Effector CD8-positive, alpha-beta T cell (primary cell): ENCODE measurements around the gene NDUFAF8.

Experiments
- DNase-seq: peaks from one replicate; lab custom pipeline; 2025; lab: John Stamatoyannopoulos, UW

Gene NDUFAF8

DNA sequence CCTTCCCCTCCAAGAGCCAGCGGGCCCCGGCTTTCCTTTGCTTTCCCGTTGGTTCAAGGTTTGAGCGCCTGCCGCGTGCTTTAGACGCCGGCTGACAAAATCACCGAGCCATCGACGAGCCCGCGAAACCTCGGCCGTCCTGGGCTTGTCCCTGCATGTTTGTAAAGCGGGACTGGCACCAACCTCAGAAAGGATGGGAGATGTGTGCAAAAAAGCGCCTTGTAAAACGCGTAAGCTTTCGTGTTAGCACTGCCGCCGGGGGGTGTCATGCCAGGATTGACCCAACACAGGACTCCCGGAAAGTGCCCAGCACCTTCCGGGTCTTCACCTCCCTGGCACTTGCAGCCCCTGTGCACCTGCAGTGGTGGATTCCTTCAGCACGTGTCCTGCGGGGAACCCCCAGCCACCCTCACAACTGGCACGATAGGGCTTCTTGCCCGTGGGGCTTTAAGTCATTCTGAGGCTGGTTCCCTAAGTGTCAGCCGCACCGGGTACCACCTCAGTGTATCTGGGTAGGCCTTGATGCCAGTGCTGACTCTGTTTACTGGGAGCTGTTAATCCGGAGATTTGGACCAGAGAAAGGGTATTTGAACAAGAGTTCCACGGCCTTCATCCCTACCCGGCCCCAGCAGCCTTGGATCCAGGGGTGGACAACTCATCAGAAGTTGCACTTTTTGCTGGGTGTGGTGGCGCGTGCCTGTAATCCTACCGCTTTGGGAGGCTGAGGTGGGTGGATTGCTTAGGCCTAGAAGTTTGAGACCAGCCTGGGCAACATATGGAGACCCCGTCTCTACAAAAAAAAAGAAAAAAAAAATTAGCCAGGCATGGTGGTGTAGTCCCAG, 817 bp downstream of the NDUFAF8 start:
- DNase-seq, result no peak

DNA sequence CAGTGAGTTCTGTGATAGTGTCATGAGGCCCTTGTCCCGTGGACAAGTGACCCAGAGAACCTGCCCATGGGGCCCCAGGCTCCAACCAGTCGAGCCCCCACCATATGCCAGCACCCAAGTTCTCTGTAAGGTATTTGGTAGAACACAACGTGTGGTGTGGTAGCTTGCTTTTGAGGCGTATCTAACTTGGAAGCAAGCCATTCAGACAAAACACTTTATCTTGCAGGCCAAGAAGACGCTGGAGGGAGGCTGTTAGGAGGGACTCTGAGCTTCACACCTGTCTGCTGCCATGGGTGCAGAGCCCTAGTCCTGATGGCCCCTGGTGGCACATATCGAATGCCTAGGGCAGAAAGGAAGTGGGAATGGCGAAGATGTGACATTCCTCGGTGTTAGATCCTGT, 1.6 kb downstream of the NDUFAF8 start:
- no peak for DNase-seq

DNA sequence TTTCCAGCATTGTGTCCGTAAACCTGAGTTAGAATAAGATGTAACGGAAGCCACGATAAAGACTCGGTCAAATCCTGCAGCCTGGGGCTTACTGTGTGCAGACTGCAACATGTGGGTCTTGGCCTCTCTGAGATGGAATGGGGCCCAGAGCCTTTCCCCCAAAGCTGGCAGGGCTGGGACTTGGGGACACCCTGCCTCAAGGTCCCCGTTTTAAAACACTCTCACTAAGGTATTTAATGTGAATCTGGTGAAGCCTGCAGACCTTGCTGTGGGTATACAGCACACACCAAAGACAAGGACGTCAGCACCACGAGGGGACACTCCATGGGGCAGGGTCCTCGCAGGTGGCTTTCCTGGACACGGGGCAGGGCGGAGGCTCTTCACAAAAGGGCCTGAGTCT, 2.1 kb downstream of the NDUFAF8 start:
- DNase-seq, result no peak

DNA sequence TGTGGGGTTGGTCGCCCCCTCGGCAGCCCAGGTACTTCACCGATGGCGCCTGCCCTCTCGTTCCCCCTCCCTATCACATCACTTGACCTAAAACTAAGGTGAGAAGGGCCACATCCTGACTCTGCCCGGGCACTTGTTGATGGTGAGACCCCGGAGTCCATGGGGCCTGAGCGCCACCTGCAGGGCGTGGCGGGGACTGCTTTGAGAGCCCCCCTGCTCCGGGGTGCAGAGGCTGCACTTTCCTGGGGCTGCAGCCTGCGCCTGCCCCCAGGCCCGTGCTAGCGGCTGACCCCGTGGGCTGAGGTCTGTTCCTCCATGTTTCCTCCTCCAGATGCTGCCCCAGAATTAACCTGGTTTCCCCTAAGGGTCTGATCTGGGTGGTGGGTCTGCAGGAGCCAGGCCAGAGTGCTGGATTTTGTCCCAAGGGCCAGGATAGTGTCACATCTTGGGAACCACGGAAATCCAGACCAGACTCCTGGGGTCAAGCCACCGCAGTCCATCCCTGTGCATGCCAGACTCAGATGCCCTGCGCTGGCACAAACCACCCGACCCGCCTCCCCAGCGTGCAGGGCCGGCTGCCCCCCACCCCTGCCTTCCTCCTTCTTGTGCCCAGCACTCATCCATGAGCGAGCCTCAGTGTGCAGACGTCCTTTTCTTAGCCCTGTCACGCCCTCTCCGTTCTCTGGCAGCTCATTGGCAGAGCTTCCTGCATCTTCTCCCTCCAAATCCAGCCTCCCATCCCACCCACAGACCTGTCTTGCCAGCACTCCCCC, 2.7 kb downstream of the NDUFAF8 start:
- peak; percentile 50 for DNase-seq

DNA sequence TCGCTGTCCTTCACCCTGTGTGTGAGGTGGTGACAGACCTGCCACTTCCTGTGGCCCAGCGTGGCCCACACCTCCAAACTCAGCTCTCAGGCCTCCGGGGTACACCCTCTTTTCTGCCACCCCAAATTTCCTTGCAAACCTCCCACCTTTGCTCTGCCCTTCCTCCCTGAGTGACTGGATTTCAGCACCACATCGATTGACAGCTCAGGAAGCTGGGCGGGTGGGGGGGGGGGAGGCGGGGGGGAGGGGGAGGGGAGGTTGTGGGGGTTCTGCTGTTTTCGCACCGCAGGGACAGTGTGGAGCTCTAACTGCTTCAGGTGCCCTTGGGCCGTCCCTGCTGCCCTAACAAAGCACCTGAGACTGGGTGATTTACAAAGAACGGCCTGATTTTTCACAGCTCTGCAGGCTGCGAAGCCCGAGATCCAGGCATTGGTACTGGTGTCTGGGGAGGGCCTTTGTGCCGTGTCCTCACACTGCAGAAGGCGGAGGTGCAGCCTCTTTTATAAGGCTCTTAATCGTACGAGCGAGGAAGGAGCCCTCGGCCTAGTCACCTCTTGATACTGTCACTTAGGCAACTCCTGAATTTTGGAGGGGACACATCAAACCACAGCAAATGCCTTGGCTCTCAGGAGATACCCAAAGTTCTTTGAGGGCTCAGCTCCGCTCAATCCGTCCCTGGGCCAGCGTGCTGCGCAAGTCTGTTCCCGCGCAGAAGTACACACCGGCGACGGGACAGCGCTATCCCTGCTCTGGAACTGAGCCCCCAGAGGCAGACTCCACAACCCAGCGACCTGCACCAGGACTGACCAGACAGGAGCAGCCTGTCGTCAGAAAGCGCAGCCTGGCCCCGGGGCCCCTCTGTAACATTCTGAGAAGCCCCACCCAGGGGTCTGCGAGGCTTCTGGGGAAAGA, 3.6 kb downstream of the NDUFAF8 start:
- DNase-seq, result no peak

DNA sequence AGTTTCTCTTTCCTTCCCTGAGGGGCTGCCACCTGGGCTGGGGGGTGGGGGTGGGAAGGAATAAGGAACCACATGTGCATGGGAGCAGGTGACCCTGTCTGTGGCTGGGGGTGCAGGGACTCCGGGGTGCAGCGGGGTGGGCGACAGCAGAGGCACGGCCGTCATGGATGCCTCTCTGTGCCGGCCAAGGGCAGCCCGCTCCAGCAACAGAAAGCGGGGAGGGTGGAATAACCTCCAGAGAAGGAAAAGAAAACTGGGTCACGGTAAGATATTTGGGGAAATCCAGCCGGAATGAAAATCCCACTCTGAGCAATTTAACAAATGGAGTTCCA, 4.2 kb downstream of the NDUFAF8 start:
- no peak for DNase-seq

DNA sequence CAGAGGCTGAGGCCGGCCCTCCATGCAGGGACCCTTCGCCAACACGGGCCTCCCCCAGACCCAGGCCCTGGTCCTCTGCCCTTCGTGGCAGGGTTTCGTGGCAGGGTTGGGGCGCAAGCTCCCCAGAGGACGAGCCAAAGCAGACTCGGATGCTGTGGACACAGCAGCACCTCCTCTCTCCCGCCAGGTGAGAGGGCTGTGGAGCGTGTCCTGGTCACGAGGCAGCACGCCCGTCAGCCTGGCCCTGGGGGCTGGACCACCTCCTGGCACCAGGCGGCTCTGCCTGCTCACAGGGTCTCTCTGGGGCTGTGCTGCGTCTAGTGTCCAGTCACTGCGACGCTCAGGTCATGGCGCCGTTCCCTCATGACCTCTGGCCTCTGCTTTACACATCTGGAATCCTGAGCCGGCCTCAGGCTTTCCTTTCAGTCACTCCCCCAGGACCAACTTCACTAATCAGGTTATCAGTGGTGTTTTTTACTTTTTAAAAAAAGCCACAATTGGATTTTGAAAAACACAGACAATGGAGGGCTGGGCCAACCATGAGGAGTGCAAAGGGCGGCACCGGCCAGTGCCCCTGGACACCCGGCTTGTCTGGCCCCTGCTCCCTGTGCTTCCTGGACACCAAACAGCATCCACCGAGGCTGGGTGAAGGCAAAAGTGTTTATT, 5.4 kb downstream of the NDUFAF8 start:
- DNase-seq, result no peak

DNA sequence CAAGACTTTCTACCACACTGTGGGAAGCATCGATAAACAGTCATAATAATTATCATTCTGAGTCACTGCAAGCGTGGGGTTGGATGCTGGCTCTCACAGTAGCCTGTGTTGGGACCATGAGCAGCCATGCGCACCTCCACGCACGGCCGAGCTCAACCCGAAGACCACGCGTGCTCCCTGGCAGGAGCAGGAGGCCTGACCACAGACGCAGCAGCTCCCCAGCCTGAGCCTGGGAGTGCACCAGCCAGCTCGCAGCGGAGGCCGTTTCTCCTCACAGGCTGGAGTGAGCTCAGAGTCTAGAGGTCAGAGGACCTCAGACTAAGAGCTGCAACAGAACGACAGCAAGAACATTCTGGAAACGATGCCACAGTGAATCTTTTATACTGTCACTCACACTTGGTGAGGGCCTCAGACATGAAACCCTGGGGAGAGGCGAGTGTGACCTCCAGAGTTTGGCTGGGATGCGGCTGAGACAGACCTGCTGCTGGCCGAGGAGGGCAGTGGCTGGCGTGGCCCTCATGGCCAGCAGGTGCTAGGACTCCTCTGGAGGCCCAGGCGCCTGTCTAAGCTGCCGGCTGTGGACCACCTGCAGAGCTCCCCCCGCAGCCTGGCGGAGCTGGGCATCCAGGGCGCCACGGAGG, 6.0 kb downstream of the NDUFAF8 start:
- no peak for DNase-seq

DNA sequence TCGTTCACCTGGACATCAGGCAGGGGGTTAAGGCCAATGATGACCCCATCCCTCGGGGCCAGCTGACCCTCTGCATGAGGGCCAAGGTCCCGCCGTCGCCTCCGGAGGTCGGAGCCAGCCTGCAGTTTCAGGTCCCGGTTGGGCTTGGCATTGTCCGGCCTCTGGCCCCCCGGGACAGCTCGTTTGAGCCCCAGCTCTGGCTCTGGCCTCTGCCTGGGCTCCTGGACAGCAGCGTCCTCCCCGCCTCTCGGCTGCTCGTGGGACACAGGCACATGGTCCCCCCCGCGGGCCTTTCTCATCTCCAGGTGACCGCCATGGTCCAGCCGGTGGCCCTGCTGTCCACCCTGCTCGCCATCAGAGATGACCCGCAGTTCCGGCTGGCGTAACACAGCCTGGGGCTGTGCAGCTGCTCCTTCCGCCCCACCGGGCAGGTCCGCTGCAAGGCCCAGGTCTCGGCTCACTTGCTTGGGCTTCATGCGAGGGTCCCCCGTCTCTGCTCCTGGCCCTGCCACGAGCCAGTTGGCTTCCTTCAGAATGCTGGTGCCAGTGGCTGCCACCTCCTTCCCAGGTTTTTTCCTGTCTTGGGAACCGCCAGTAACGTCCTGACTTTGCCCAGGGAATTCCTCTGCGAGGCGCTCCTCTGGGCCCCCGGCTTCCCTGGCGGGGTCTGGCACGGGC, 6.7 kb downstream of the NDUFAF8 start:
- no peak for DNase-seq

DNA sequence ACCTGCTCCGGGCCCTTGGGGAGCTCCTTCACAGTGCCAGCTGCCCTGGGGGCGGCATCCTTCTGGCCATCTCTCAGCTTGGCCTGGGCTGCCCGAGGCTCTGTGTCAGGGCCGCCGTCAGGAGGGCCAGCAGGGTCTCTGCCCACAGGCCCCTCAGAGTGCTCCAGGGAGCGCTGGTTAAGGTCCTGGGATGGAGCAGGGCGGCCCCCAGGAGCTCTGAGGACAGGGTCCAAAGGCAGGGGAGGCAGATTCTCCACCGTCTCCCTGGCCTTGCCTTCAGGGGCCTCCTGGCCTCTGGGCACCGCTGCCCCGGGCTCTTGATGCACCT, 7.2 kb downstream of the NDUFAF8 start:
- no peak for DNase-seq

DNA sequence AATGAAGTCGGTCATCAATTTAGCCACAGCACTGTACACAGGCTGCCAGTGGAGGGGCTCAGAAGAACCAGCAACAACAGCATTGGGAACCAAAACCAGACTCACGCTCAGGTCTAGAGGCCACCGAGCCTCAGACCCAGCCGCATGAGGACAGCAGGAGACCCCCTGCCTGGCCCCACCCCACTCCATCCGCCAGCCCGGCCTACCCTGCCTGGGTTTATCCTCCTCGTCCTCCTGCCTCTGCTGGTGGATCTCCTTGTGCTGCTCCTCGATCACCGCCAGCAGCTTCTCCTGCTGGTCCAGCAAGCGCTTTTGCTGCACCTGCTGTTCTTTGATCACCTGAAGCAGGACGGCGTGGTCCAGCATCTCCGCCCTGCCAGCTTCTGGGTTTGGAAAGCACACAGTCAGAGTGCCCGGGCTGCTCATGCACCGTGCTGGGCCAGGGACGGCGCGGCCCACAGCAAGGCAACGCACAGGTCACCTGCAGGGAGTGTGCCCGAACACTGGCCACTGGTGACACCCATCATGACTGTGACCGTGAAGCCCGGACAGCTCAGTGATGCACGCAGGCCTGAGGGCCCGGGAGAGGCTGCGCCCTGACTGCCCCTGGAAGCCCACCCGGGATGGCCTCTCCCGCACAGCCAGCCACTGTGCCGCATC, 7.7 kb downstream of the NDUFAF8 start:
- no peak for DNase-seq

DNA sequence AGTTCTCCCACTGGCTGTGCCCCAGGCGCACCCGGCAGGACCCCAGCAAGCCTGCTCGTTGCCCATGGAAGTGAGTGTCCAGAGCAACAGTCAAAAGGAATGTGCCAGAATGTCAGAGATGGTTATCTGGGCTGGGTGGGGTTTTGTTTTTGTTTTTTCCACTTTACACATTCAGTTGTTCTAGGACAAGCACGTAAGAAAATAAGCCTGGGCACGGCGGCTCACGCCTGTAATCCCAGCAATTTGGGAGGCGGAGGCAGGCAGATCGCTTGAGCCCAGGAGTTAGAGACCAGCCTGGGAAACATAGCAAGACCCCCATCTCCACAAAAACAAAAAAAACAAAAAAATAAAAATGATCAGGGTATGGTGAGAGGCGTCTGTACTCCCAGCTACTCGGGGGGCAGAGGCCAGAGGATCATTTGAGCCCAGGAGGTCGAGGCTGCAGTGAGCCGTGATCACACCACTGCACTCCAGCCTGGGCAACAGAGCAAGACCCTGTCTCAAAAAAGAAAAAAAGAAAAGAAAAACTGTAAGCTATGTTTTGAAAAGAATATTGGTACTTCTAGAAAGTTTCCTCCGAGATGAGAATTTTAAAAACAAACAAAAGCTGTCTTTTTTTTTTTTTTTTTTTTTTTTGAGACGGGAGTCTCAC, 8.3 kb downstream of the NDUFAF8 start:
- DNase-seq, result no peak

DNA sequence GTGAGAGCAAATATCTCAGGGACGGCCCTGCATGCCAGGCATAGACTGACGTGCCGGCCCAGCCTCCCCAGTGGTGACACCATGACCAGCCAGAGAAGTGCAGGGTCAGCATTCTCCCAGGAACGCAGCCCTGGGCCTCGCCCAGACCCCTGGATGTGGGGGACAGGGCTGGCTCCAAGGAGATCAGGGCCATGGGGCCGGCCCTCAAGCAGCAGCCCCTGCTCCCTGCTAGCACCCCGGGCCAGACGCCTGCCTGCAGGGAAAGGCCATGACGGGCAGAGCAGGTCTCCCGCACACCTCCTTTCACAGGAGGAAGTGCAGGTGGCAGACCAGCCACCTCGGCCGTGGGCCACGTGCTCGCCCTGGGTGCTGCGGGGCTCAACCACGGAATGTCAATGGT, 9.5 kb downstream of the NDUFAF8 start:
- DNase-seq, result no peak

DNA sequence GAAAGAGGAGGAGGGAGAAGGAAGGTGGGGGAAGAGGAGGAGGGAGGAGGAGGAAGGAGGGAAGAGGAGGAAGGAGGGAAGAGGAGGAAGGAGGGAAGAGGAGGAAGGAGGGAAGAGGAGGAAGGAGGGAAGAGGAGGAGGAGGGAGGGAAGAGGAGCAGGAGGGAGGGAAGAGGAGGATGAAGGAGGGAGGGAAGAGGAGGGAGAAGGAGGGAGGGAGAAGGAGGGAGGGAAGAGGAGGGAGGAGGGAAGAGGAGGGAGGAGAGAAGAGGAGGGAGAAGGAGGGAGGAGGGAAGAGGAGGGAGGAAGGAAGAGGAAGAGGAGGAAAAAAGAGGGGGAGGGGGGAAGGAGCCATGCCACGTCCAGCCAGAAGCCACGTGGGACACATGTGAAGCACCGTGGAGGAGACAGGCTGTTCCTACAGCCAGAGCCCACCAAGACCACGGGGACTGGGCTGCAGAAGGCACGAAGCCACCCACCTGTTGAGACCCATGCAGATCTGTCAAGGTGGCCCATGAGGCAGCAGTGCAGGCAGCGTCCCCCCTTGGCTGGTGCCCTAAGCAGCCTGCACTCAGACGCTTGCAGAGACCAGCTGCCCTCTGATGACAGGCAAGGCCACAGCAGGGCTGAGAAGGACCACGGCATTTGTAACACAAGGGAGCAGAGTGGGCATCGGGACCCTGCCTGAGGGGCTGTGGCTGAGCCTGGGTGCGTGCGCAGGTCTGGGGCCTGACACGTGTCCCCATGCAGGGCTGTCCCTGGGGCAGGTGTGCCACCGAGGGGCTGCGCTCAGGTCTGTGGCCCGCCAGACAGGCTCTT, 10.3 kb downstream of the NDUFAF8 start:
- DNase-seq, result no peak

DNA sequence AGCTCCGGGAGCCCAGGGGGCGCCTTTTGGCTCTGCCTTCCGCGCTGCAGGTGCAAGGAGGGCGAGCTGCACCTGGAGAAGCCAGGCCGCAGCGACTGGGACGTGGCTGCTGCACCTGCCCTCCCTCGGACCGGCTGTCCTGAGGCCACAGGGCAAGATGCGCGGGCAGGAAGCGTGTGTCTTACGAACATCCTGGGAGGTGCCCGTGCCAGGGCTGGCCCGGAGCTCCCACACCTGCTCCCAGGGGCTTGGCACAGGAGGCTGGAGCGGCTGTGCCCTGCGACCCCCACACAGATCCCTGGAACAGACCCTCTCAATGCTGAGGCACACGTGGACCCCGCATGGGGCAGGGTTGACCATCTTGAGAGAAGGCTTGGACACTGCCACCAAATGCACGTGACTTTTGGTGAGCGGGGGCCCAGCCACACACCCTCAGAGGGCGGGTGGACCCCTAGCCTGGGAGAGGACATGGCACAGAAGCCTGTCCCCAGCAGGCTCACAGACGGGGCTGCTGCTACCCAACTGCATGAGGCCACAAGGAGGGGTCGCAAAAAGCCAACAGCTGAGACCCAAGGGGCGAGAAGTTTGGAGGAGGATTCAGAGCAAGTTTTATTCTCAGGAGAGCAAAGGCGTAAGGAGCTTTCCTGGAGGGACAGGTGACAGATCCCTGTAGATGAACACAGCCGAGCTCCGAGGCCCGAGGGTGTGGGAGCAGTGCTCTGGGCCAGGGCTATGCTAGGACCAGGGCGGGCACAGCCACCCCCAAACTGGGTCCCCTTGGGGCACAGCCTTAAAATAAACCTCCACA, 11.4 kb downstream of the NDUFAF8 start:
- no peak for DNase-seq

DNA sequence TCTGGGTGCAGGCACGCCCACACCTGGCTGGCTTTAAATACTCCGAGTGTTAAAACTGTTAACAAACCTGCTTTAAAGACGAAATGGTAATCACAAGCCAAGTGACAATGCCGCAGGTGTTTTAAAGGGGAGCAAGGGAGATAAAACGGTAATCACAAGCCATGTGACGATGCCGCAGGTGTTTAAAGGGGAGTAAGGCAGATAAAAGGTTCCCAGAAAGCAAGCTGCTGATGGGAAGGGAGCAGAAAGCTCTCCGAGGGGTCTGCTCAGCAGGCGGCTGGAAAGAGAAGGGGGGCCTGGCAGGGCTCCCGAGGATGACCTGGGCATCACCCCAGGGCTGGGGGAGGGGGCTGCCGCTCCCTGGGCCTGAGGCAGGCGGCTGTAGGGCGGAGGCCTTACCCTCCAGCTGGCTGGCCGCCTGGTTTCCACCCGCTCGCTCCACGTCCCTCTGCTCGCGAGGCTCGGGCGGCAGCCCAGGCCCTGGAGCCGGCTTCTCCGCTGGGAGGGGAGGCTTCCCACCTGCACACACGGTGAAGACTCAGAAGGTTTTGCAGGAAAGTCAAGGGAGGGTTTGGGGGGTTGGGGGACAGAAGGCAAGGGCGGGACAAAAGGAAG, 12.1 kb downstream of the NDUFAF8 start:
- DNase-seq, result no peak

DNA sequence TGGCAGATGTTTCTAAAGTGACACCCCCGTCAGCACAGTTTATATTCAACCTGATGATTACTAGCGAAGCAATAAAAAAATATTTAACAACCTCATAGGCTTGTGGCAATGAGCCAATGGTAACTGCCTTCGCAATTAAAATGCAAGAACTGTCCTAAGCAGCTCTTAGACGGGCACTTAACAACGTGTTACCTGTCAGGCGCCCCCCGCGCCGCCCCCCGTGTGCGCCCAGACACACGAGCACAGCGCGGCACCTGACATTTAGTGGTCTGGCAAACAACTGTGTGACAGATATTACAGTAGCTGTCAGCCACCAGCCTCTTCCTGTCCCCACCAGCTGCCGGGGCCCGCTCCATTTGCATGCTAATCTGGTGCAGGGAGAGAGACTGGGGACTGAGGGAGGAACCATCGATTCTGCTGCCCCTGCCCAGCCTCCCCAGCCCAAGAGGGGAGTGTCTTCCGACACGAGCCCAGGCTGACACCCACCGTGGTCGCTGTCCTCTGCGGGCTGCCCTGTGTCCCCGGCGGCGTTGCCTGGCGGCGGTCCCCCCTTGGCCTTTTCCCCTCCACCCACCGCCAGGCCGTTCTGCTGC, 12.7 kb downstream of the NDUFAF8 start:
- no peak for DNase-seq
